Measurements from ENCODE around the gene LARP4B.

DNA sequence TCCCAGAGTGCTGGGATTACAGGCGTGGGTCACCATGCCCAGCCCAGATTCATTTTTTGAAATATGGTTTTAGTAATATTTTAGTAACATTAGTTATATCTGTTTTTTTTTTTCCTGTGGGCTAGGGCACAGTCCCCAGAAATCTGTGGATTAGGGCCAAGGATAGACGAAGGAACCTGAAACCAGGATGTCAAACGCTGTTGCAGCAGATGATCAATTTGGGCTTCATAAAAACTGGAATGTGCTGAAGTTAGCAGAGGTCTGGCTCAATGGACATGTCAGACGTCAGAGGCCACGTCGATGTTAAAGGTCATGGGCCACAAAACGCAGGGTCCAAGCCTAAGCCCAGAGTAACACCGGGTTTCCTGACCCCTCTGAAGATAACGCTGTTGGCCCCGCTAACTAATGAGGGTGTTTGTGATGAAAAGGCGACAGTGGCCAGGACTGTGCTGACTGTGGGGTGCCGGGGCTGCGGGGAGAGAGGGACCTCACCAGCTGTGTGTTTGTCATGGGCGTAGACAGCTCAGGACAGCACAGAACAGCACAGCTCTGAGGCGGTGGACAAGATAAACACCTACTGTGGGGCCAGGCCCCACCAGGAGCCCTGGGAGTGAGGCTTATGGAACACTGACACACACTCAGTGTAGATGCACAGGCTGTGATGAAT lies 32.9 kb upstream of the LARP4B start:
- TF ChIP-seq POLR2AphosphoS5 (IDR thresholded peaks at IDR 0.05; ENCODE audit: insufficient read depth, low read depth, low read length) (no peak), JUN (IDR thresholded peaks at IDR 0.05; ENCODE audit: borderline replicate concordance, insufficient read depth, insufficient read length, low read depth) (no peak), GATA2 (IDR thresholded peaks at IDR 0.05; ENCODE audit: insufficient read depth, insufficient read length, low read depth, low read length) (no peak), POLR2A (IDR thresholded peaks at IDR 0.05; ENCODE audit: low read depth, low read length) (no peak), FOS (IDR thresholded peaks at IDR 0.05; ENCODE audit: borderline replicate concordance, insufficient read depth, low read length) (no peak), EZH2 (IDR thresholded peaks at IDR 0.05; ENCODE audit: borderline replicate concordance, low read depth, low read length, severe bottlenecking) (no peak), MYC (IDR thresholded peaks at IDR 0.05; ENCODE audit: low read depth, low read length) (no peak)
- TF ChIP-seq, protein P1, sequence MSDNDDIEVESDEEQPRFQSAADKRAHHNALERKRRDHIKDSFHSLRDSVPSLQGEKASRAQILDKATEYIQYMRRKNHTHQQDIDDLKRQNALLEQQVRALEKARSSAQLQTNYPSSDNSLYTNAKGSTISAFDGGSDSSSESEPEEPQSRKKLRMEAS (IDR thresholded peaks at IDR 0.05; ENCODE audit: insufficient read depth, insufficient read length): no peak
- TF ChIP-seq, protein P2, sequence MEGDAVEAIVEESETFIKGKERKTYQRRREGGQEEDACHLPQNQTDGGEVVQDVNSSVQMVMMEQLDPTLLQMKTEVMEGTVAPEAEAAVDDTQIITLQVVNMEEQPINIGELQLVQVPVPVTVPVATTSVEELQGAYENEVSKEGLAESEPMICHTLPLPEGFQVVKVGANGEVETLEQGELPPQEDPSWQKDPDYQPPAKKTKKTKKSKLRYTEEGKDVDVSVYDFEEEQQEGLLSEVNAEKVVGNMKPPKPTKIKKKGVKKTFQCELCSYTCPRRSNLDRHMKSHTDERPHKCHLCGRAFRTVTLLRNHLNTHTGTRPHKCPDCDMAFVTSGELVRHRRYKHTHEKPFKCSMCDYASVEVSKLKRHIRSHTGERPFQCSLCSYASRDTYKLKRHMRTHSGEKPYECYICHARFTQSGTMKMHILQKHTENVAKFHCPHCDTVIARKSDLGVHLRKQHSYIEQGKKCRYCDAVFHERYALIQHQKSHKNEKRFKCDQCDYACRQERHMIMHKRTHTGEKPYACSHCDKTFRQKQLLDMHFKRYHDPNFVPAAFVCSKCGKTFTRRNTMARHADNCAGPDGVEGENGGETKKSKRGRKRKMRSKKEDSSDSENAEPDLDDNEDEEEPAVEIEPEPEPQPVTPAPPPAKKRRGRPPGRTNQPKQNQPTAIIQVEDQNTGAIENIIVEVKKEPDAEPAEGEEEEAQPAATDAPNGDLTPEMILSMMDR (IDR thresholded peaks at IDR 0.05; ENCODE audit: extremely low read depth in 1 of 2, insufficient read depth in 1 of 2, low read depth in 1 of 2, low read length in 2 of 2): no peak

All from endothelial cell of umbilical vein (primary cell).